Measurements from ENCODE around the gene MRPL37. TPM values are rescaled to one million over a fixed set of nuclear protein-coding genes. Genes with fewer than 3 reads are reported as not detected.
A peak's percentile ranks its signal among the peaks of the same experiment; 100 is the strongest.

MRPL37 gene
- total and polyA plus RNA-seq, 8 donors = 24.8 to 111 (median 50.9) TPM

GRCh38 chr1:54254055-54254454 is 54.1 kb downstream of the MRPL37 start:
- Histone ChIP-seq H3K9me3 (no peaks in the 10 kb centered on the region), H3K36me3 (peaks cover 16 to 67% (median 50%) of the 10 kb centered on the region in 4 donors), H3K27ac (peak overlapping the region in 1 of 5 donors; percentile 11), H3K27me3 (no peaks in the 10 kb centered on the region), H3K4me1 (peaks cover 8 to 21% (median 18%) of the 10 kb centered on the region in 4 donors), H3K4me3 (no peak overlapping the region)
- intact Hi-C loops (cut with DNase I; ENCODE audit: low total_unique reads) = no loop called here
- DNase-seq = peak in 1 of 2 donors; percentile 73
- TF ChIP-seq, protein P1, sequence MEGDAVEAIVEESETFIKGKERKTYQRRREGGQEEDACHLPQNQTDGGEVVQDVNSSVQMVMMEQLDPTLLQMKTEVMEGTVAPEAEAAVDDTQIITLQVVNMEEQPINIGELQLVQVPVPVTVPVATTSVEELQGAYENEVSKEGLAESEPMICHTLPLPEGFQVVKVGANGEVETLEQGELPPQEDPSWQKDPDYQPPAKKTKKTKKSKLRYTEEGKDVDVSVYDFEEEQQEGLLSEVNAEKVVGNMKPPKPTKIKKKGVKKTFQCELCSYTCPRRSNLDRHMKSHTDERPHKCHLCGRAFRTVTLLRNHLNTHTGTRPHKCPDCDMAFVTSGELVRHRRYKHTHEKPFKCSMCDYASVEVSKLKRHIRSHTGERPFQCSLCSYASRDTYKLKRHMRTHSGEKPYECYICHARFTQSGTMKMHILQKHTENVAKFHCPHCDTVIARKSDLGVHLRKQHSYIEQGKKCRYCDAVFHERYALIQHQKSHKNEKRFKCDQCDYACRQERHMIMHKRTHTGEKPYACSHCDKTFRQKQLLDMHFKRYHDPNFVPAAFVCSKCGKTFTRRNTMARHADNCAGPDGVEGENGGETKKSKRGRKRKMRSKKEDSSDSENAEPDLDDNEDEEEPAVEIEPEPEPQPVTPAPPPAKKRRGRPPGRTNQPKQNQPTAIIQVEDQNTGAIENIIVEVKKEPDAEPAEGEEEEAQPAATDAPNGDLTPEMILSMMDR (IDR thresholded peaks at IDR 0.05) = no peak
- TF ChIP-seq POLR2AphosphoS5 (IDR thresholded peaks at IDR 0.05) = no peak
- no peak for TF ChIP-seq EP300 (IDR thresholded peaks at IDR 0.05)
- no peak for TF ChIP-seq POLR2A (IDR thresholded peaks at IDR 0.05)
- WGBS, 5 donors = 55 to 64% (median 61%) methylated on average over 10 of the region's 10 CpGs

- Histone ChIP-seq H3K27ac (no peak overlapping the region), H3K4me1 (peaks cover 8 to 26% (median 21%) of the 10 kb centered on the region in 4 donors), H3K9me3 (no peaks in the 10 kb centered on the region), H3K36me3 (peaks cover 16 to 63% (median 41%) of the 10 kb centered on the region in 4 donors), H3K27me3 (no peaks in the 10 kb centered on the region), H3K4me3 (no peak overlapping the region)
- TF ChIP-seq, protein P1 (IDR thresholded peaks at IDR 0.05) = no peak
- TF ChIP-seq POLR2AphosphoS5 (IDR thresholded peaks at IDR 0.05) = no peak
- TF ChIP-seq POLR2A (IDR thresholded peaks at IDR 0.05) = no peak
- no peak for TF ChIP-seq EP300 (IDR thresholded peaks at IDR 0.05)
- WGBS, 5 donors = 77 to 93% (median 87%) methylated on average over 9 of the region's 9 CpGs
- intact Hi-C loops (cut with DNase I; ENCODE audit: low total_unique reads) = no loop called here
- no peak for DNase-seq
Observed at GRCh38 chr1:54255026-54255702, 55.2 kb downstream of the MRPL37 start.

DNA sequence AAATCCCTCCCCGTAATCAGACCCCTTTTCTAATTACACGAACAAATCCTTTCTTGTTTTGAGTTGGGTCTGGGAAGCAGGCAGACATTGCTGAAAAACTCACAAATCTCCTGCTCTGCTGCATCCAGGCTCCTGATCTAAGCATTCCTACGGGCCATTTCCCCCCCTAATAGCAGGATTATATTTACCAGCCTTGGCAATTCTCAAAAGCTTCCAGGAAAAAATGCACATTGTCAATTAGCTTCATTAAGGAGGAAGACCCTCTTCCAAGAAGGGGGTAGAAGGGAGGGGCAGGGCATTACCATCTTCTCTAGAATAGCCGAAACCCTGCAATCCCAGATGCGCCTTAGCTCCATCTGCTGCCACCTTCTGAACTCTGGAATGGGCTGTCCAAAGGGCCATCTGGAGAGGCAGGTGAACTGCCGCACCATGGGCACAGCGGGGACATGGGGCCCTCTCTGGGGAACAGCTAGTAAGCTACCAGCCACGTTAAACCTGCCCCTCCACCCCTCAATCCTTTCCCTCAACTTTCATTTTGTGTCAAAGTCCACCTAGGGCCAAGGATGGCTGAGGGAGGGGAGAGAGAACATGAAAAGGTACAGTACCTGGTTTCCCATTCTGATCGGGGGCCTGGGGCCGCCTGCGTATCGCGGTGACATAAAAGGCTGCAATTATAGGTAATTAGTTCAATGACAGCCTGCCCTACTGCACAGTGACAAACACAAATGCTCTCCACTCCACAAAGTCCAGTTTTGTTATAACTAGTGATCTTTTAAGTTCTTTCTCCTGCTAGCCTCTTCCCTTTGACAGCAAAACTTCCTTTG is 56.8 kb downstream of the MRPL37 start:
- Histone ChIP-seq H3K27me3 (no peaks in the 10 kb centered on the region), H3K4me3 (no peak overlapping the region), H3K27ac (no peak overlapping the region), H3K4me1 (peaks cover 3 to 33% (median 23%) of the 10 kb centered on the region in 4 donors), H3K9me3 (no peaks in the 10 kb centered on the region), H3K36me3 (peaks cover 5 to 55% (median 26%) of the 10 kb centered on the region in 4 donors)
- TF ChIP-seq EP300 (IDR thresholded peaks at IDR 0.05) (no peak), POLR2A (IDR thresholded peaks at IDR 0.05) (no peak), POLR2AphosphoS5 (IDR thresholded peaks at IDR 0.05) (no peak)
- TF ChIP-seq, protein P1 (IDR thresholded peaks at IDR 0.05) = no peak
- DNase-seq = peak in 1 of 2 donors; percentile 62
- whole genome bisulfite sequencing, 5 donors = 82 to 88% (median 85%) methylated on average over 13 of the region's 13 CpGs
- intact Hi-C loops (cut with DNase I; ENCODE audit: low total_unique reads) = no loop called here

GRCh38 chr1:54257346-54257620 is 57.3 kb downstream of the MRPL37 start:
- Histone ChIP-seq H3K27ac (no peak overlapping the region), H3K4me3 (no peak overlapping the region), H3K36me3 (peaks cover 5 to 49% (median 21%) of the 10 kb centered on the region in 4 donors), H3K9me3 (no peaks in the 10 kb centered on the region), H3K4me1 (peaks cover 3 to 39% (median 23%) of the 10 kb centered on the region in 4 donors), H3K27me3 (no peaks in the 10 kb centered on the region)
- TF ChIP-seq, protein P1 (IDR thresholded peaks at IDR 0.05) = no peak
- no peak for TF ChIP-seq EP300 (IDR thresholded peaks at IDR 0.05)
- TF ChIP-seq POLR2A (IDR thresholded peaks at IDR 0.05) = no peak
- intact Hi-C loops (cut with DNase I; ENCODE audit: low total_unique reads) = no loop called here
- WGBS, 5 donors = 60 to 81% (median 76%) methylated on average over 10 of the region's 10 CpGs
- DNase-seq = no peak
